Trophoblast cell (in vitro differentiated cells and primary cell): Measurements from ENCODE around the gene SPRED3.
"Not testable (repeated sequence)": the region's sequence is repeated elsewhere in the genome, so short reads cannot be mapped to it uniquely, and the experiment has no call there.

ENCODE experiments used
- DNase-seq, 2 donors: peaks; one replicate each; pipeline ENCODE4 v3.0.0-alpha.2; 2016
- H2AFZ ChIP-seq: 2 replicates; pipeline ENCODE4 v1.6.1; 2013; ENCODE audit warnings: low read length, moderate library complexity, mild to moderate bottlenecking; ENCODE audit not compliant: insufficient read depth, poor library complexity
- H2AK5ac ChIP-seq: 2 replicates; pipeline ENCODE4 v1.6.1; 2013; ENCODE audit warnings: mild to moderate bottlenecking, low read length
- H2BK120ac ChIP-seq: 2 replicates; pipeline ENCODE4 v1.6.1; 2013; ENCODE audit warnings: low read length, mild to moderate bottlenecking, moderate library complexity; ENCODE audit not compliant: insufficient read depth, poor library complexity
- H2BK12ac ChIP-seq: 2 replicates; pipeline ENCODE4 v1.6.1; 2013; ENCODE audit warnings: mild to moderate bottlenecking, low read length, moderate library complexity
- H2BK5ac ChIP-seq: 2 replicates; pipeline ENCODE4 v1.6.1; 2013; ENCODE audit warnings: low read length, low read depth, moderate library complexity, mild to moderate bottlenecking; ENCODE audit not compliant: poor library complexity
- H3K14ac ChIP-seq: 2 replicates; pipeline ENCODE4 v1.6.1; 2013; ENCODE audit warnings: mild to moderate bottlenecking, low read length
- H3K18ac ChIP-seq: 2 replicates; pipeline ENCODE4 v1.6.1; 2013; ENCODE audit warnings: mild to moderate bottlenecking, low read length
- H3K23ac ChIP-seq: 2 replicates; pipeline ENCODE4 v1.6.1; 2013; ENCODE audit warnings: low read length
- H3K27ac ChIP-seq: 2 replicates; pipeline ENCODE4 v1.5.1; 2013; ENCODE audit warnings: low read depth, mild to moderate bottlenecking, inconsistent platforms, low read length, moderate library complexity
- H3K27me3 ChIP-seq: 2 replicates; pipeline ENCODE4 v1.6.1; 2013; ENCODE audit warnings: inconsistent platforms, mild to moderate bottlenecking, low read length, moderate library complexity; ENCODE audit not compliant: insufficient read depth
- H3K36me3 ChIP-seq, 2 experiments: 1 replicate in 1 of 2; 2 replicates in 1 of 2; pipeline ENCODE4 v1.6.1; 2013; ENCODE audit warnings: low read length in 2 of 2, mild to moderate bottlenecking in 2 of 2, moderate library complexity in 1 of 2; ENCODE audit not compliant: insufficient read depth in 2 of 2, control insufficient read depth in 1 of 2
- H3K4ac ChIP-seq: 2 replicates; pipeline ENCODE4 v1.6.1; 2013; ENCODE audit warnings: low read depth, mild to moderate bottlenecking, low read length, moderate library complexity
- H3K4me1 ChIP-seq, 2 experiments: 1 replicate in 1 of 2; 2 replicates in 1 of 2; pipeline ENCODE4 v1.6.1; 2013; ENCODE audit warnings: low read length in 2 of 2, mild to moderate bottlenecking in 2 of 2, moderate library complexity in 1 of 2; ENCODE audit not compliant: insufficient read depth in 2 of 2, control insufficient read depth in 1 of 2
- H3K4me2 ChIP-seq: 2 replicates; pipeline ENCODE4 v1.6.1; 2013; ENCODE audit warnings: inconsistent platforms, mild to moderate bottlenecking, low read length, moderate library complexity
- H3K4me3 ChIP-seq: 2 replicates; pipeline ENCODE4 v1.5.1; 2013; ENCODE audit warnings: mild to moderate bottlenecking, low read depth, low read length, inconsistent platforms
- H3K79me1 ChIP-seq: one replicate; pipeline ENCODE4 v1.6.1; 2013; ENCODE audit warnings: low read length
- H3K79me2 ChIP-seq: 2 replicates; pipeline ENCODE4 v1.6.1; 2013; ENCODE audit warnings: low read length, mild to moderate bottlenecking; ENCODE audit not compliant: control insufficient read depth, insufficient read depth, poor library complexity
- H3K9ac ChIP-seq: 2 replicates; pipeline ENCODE4 v1.6.1; 2013; ENCODE audit warnings: mild to moderate bottlenecking, low read length
- H3K9me3 ChIP-seq: 2 replicates; pipeline ENCODE4 v1.6.1; 2013; ENCODE audit warnings: low read depth, mild to moderate bottlenecking, control low read depth, inconsistent platforms, low read length; ENCODE audit not compliant: insufficient read depth
- H4K12ac ChIP-seq: 2 replicates; pipeline ENCODE4 v1.6.1; 2013; ENCODE audit warnings: low read depth, mild to moderate bottlenecking, low read length, moderate library complexity
- H4K8ac ChIP-seq: 2 replicates; pipeline ENCODE4 v1.6.1; 2013; ENCODE audit warnings: low read depth, mild to moderate bottlenecking, low read length, moderate library complexity
- H4K91ac ChIP-seq: one replicate; pipeline ENCODE4 v1.6.1; 2013; ENCODE audit warnings: low read depth, mild to moderate bottlenecking, low read length, moderate library complexity
- whole genome bisulfite sequencing: extraction: QIAGEN DNeasy Blood & Tissue Kit; methylation state at CpG from one replicate; pipeline ENCODE4 v1.1.7; 2013; ENCODE audit warnings: missing lambda C conversion rate; ENCODE audit not compliant: insufficient read length, insufficient coverage; ENCODE audit errors: extremely low coverage; 5-methylcytosine and 5-hydroxymethylcytosine counted together

The SPRED3 gene

DNA sequence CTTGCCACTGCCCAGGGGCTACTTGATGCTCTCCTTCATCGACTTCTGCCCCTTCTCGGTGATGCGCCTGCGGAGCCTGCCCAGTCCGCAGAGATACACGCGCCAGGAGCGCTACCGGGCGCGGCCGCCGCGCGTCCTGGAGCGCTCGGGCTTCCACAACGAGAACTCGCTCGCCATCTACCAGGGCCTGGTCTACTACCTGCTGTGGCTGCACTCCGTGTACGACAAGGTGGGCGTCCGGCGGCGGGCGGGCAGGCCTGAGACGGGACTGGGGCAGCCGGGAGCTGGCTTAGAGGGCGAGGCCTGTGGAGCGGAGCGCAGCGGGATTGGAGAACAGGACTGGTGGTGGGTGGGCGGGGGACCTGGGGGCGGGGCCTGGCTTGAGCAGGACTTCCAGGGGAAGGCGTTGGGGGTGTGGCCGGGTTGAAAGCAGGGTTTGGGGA is 26.8 kb upstream of the SPRED3 start:
- no CpG with 5 or more reads among the region's 37 CpGs for WGBS
- H3K4me3 ChIP-seq: peak overlapping the region; percentile 74
- no peak overlapping the region for H2BK12ac ChIP-seq
- peak overlapping the region; percentile 42 for H3K9ac ChIP-seq
- peaks cover 4 to 9% of the 10 kb centered on the region in 2 experiments for H3K4me1 ChIP-seq
- peaks cover 3% of the 10 kb centered on the region for H3K27me3 ChIP-seq
- H3K4me2 ChIP-seq: peak overlapping the region; percentile 94
- peak overlapping the region; percentile 97 for H2AFZ ChIP-seq
- H4K91ac ChIP-seq: no peak overlapping the region
- H3K4ac ChIP-seq: no peak overlapping the region
- DNase-seq: peak; percentile 55 to 73
- H3K18ac ChIP-seq: no peak overlapping the region
- H4K8ac ChIP-seq: no peak overlapping the region
- H4K12ac ChIP-seq: no peak overlapping the region
- no peak overlapping the region for H3K14ac ChIP-seq
- no peaks in the 10 kb centered on the region for H3K79me2 ChIP-seq
- peaks cover 4% of the 10 kb centered on the region for H3K9me3 ChIP-seq
- H3K27ac ChIP-seq: no peak overlapping the region
- H2AK5ac ChIP-seq: no peak overlapping the region
- H3K36me3 ChIP-seq: no peaks in the 10 kb centered on the region
- H2BK5ac ChIP-seq: no peak overlapping the region
- no peak overlapping the region for H3K23ac ChIP-seq
- no peak overlapping the region for H2BK120ac ChIP-seq
- peaks cover 4% of the 10 kb centered on the region for H3K79me1 ChIP-seq

DNA sequence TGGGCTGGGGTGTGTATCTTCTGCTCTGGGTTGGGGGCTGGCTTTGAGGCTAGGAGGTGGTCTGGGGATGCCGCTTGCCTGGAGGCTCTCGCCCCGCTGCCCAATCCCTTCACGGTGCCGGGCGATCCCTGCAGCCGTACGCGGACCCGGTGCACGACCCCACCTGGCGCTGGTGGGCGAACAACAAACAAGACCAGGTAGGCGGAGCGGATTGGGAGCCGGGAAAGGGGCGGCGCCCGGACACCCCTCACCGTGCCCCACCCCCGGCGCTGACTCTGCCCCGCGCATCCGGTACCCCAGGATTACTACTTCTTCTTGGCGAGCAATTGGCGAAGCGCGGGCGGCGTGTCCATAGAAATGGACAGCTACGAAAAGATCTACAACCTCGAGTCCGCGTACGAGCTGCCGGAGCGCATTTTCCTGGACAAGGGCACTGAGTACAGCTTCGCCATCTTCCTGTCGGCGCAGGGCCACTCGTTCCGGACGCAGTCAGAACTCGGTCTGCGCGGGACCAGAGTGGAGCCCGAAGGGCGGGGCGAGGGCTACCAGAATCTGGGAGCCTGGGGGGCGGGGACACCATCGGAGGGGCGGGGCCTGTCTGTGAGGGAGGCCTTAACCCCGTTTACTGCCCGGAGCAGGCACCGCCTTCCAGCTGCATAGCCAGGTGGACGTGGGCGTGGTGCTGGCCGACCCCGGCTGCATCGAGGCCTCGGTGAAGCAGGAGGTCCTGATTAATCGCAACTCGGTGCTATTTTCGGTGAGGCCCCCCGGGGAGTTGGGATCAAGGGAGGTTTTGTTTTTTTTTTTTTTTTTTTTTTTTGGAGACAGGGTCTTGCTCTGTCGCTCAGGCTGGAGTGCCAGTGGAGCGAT is 26.2 kb upstream of the SPRED3 start:
- no peak overlapping the region for H2BK5ac ChIP-seq
- H2AFZ ChIP-seq: peak overlapping the region; percentile 97
- peaks cover 4 to 9% of the 10 kb centered on the region in 2 experiments for H3K4me1 ChIP-seq
- peak overlapping the region; percentile 64 for H4K8ac ChIP-seq
- H4K12ac ChIP-seq: peak overlapping the region; percentile 6
- H3K14ac ChIP-seq: peak overlapping the region; percentile 5
- no peak overlapping the region for H2AK5ac ChIP-seq
- peak overlapping the region; percentile 94 for H3K4me2 ChIP-seq
- WGBS: no CpG with 5 or more reads among the region's 68 CpGs
- peak overlapping the region; percentile 74 for H3K4me3 ChIP-seq
- no peaks in the 10 kb centered on the region for H3K79me2 ChIP-seq
- no peak overlapping the region for H2BK120ac ChIP-seq
- H4K91ac ChIP-seq: no peak overlapping the region
- peaks cover 3% of the 10 kb centered on the region for H3K27me3 ChIP-seq
- H3K9ac ChIP-seq: no peak overlapping the region
- peak; percentile 63 to 65 for DNase-seq
- peaks cover 4% of the 10 kb centered on the region for H3K9me3 ChIP-seq
- no peak overlapping the region for H3K27ac ChIP-seq
- H3K23ac ChIP-seq: no peak overlapping the region
- H3K18ac ChIP-seq: peak overlapping the region; percentile 61
- no peak overlapping the region for H3K4ac ChIP-seq
- H3K36me3 ChIP-seq: no peaks in the 10 kb centered on the region
- H3K79me1 ChIP-seq: peaks cover 4% of the 10 kb centered on the region
- no peak overlapping the region for H2BK12ac ChIP-seq

DNA sequence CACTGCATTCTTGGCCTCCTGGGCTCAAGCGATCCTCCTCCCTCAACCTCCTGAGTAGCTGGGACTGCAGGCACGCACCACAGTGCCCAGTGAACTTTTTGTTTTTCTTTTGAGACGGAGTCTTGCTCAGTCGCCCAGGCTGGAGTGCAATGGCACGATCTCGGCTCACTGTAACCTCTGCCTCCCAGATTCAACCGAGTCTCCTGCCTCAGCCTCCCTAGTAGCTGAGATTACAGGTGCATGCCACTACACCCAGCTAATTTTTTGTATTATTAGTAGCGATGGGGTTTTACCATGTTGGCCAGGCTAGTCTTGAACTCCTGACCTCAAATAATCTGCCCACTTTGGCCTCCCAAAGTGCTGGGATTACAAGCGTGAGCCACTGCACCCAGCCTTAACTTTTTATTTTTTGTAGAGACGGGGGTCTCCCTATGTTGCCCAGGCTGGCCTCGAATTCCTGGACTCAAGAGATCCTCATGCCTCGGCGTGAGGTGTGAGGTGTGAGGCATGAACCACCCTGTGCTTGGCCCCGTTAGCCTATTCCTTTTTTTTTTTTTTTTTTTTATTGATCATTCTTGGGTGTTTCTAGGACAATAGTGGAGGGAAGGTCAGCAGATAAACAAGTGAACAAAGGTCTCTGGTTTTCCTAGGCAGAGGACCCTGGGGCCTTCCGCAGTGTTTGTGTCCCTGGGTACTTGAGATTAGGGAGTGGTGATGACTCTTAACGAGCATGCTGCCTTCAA is 25.4 kb upstream of the SPRED3 start:
- not testable (repeated sequence) for H3K4me1 ChIP-seq, H3K36me3 ChIP-seq, H3K27me3 ChIP-seq, H3K79me1 ChIP-seq, H2AFZ ChIP-seq, H4K91ac ChIP-seq, H3K27ac ChIP-seq, H2AK5ac ChIP-seq, H4K12ac ChIP-seq, H3K9me3 ChIP-seq, H2BK120ac ChIP-seq, H3K4me3 ChIP-seq, H3K23ac ChIP-seq, H3K18ac ChIP-seq, H2BK5ac ChIP-seq, H4K8ac ChIP-seq, H3K14ac ChIP-seq, DNase-seq, H3K9ac ChIP-seq, H3K79me2 ChIP-seq, H3K4ac ChIP-seq, H2BK12ac ChIP-seq
- peak overlapping the region; percentile 94 for H3K4me2 ChIP-seq
- no CpG with 5 or more reads among the region's 16 CpGs for WGBS

DNA sequence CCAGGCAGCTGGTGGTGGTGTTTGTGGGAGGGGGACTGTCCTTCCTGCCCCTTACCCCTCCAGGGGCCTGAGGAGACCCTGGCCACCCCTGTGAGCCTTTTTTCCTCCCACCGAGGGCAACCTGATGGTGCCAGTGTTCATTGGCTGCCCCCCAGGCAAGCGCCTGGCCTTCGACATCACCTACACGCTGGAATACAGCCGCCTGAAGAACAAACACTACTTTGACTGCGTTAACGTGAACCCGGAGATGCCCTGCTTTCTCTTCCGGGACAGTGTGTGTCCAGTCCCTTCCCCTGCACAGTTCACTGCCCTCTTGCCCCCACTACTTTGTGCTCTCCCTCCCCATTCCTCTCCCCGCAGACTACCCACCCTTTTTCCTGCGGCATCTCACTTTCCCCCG is 21.5 kb upstream of the SPRED3 start:
- no peak overlapping the region for H2AFZ ChIP-seq
- H3K9me3 ChIP-seq: peaks cover 4% of the 10 kb centered on the region

More for the DNA sequence above, 21.5 kb upstream of the SPRED3 start:
- Histone ChIP-seq H4K12ac (no peak overlapping the region), H3K4ac (no peak overlapping the region), H3K4me2 (no peak overlapping the region), H2BK12ac (no peak overlapping the region), H3K4me3 (no peak overlapping the region), H4K91ac (no peak overlapping the region), H3K4me1 (peaks cover 0 to 4% of the 10 kb centered on the region in 2 experiments), H3K14ac (no peak overlapping the region), H3K36me3 (no peaks in the 10 kb centered on the region), H2BK120ac (no peak overlapping the region), H3K79me2 (no peaks in the 10 kb centered on the region), H3K23ac (no peak overlapping the region), H2AK5ac (no peak overlapping the region), H3K18ac (no peak overlapping the region), H3K9ac (no peak overlapping the region), H2BK5ac (no peak overlapping the region), H4K8ac (no peak overlapping the region), H3K79me1 (peaks cover 3% of the 10 kb centered on the region), H3K27me3 (no peaks in the 10 kb centered on the region), H3K27ac (no peak overlapping the region)
- DNase-seq: no peak
- no CpG with 5 or more reads among the region's 12 CpGs for WGBS
